GM19372 (cell line): ENCODE results near the gene SGIP1.

Experiments used
- ATAC-seq: cut with Tn5 transposase; IDR thresholded peaks from one replicate; pipeline ENCODE4 v1.9.1; 2021; ENCODE audit warnings: mild to moderate bottlenecking, low read depth, moderate library complexity; ENCODE audit not compliant: unreplicated experiment

The SGIP1 gene

DNA sequence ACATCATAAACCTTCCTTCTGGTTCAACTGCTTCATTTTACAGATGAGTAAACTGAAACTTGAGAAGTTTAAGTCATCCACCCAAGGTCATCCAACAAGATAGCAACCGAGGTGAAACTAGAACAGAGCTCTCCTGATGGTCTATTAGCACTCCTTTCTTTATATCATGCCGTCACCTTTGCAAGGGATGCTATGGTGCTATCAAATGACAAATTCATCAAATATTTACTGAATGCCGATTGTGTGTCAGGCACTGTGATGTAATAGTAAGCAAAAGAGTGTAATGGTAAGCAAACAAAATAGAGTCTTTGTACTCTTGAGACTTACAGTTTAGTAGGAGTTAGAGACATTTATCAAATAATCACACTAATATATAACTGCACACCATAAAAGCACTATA, 14.0 kb upstream of the SGIP1 start:
- ATAC-seq = no peak

GRCh38 chr1:66520655-66521054, 13.3 kb upstream of the SGIP1 start:
- no peak for ATAC-seq

GRCh38 chr1:66521721-66522365, 12.1 kb upstream of the SGIP1 start:
- ATAC-seq = no peak

GRCh38 chr1:66523562-66523961, 10.4 kb upstream of the SGIP1 start:
- ATAC-seq = no peak

GRCh38 chr1:66525086-66525485, 8.9 kb upstream of the SGIP1 start:
- ATAC-seq = no peak

DNA sequence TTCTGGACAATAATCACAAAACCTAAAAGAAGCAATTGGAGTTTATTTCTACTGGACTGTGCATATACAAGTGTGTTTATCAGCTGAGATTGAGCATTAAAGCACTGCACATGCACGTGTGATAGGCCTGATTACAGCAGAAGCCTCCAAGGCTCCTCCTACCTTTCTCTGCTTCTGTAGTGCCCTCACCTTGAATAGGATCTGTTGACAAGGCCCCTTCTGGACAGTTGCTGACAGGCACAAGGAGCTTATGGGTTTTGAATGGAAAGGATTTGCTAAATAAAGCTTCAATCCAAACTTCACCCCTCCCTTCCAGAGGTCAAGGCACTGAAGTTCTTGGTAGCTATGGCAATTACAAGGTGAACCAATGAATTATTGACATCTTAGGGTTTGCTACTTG, 7.9 kb upstream of the SGIP1 start:
- ATAC-seq = no peak

DNA sequence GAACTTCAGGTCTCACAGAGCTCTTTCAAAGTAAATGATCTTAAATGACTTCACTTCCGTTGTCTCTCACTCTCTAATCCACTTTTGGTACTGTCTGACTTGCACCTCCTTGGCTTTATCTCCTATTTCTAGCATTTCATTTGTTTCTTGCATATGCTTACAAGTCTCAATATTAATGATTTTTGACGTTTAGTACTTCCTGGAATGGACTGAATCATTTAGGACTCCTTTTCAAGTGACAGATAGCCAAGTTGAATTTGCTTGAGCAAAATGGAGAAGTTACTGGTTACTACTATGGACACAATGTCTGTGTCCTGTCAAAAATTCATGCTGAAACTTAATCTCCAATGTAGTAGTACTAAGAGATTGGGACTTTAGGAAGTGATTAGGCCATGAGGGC, 7.0 kb upstream of the SGIP1 start:
- no peak for ATAC-seq

DNA sequence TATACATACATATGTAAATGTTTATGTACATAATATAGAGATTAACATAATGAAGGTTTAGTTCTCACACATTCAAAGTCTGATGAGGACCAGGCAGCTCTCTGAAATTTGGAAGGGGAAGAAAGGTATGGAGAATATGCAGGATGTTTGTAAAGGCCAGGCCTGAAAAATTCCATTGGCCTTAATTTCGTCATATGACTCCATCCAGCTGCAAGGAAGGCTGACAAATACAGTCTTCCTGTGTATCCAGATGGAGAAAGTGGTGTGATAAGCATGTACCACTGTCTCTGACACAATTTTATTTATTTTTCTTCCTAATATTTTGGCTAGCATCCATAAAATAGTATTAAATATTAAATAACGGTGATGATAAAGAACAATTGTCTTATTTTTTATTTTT, 6.3 kb upstream of the SGIP1 start:
- no peak for ATAC-seq

GRCh38 chr1:66528580-66528979, 5.4 kb upstream of the SGIP1 start:
- ATAC-seq = no peak

- no peak for ATAC-seq
Observed at GRCh38 chr1:66532214-66532613, 1.7 kb upstream of the SGIP1 start.

DNA sequence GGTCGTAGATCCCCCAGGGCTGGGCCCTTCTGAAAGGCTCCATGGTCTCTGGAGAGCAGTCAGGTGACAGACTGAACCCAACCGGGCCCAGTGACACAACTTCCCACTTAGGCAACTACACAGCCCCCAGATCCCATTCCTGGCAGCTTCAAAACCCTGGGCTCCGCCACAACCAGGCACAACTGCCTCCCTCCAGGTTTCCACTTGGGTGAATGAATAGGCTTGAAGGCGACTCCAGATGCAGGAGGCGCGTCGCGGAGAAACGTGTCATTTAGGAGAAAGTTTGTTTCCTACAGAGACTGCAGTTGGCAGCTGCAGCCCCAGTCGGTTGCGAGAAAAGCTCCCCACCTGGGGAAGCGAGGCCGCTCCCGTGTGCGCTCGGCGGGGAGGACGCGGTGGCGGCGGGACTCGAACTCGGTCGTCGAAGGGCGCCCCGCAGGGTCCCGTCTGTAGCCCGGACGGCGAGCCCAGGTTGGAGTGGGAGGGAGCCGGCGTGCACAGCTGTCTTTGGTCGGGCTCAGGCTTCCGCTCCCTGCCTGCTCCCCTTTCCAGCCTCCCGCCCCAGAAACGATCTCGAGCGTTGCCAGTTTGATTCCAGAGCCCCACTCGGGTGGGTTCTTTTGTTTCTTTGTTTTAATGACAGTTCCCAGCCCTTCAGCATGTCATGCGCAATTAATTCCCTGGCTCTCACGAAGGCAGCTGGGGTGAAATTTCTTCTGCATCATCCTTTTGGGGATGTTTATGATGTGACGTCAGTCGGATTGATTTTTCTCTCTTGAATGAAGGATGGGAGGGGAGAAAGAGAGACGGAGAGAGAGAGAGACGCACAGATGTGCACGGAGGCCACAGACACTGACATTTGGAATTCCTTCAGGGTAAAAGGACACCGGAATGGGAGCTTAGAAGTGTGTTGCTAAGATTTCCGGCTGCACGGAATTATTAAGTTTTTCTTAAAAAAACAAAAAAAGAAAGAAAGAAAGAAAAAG, 862 bp upstream of the SGIP1 start:
- no peak for ATAC-seq

DNA sequence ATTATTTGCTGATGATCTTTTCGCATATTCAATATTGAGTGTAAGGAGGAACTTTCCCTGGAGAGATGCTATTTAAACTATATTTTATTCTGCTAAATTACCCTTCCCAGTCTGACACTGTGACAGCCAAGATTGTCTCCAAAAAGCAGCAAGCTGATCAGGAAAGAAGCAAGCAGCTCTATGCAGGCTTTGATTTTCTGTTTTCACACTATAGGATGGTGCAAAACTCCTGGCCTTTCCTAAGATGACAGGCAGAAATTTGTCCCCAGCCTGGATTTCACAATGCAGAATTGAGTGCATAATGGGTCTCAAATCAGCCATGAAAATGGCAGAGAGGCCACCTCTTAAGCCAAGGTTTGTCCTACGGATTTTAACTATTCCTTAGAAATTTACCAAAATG, 1.1 kb downstream of the SGIP1 start:
- no peak for ATAC-seq

DNA sequence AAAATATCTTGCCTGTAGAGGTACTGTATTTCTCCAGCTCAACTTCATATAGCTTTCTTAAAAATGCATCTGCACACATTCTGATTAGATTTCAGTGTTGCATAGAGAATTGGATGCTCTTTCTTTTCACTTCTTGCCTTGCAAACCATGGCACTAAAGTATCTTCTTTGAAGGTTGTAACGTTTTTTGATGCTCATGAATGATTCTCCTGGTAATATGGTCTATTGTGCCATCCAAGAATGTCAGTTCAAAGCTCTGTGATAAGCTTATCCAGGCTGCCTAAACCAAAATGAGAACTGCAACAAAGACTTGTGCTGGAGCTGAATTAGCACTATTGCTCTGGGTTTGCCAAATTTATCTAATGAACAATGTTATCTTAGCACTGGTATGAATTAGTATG, 1.9 kb downstream of the SGIP1 start:
- ATAC-seq = no peak

- ATAC-seq = no peak
Observed at GRCh38 chr1:66537718-66538117, 3.8 kb downstream of the SGIP1 start.

DNA sequence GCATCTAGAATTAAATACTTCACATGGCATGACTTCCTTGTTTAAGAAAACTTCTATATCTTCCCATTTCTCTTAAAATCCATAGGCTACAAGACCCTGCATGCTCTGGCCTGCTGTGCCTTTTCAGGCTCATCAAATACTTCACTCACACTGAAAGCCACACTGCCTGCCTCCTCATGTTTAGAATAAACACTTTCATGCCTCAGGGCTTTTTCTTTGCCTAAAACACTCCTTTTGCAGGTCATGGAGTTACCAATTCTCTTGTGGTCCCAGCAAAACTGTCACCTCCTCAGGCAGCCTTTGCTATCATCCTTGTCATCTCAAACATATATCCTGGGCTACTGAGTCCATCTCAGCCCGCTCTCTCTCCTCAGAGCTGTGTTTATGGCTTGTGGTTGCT, 5.5 kb downstream of the SGIP1 start:
- no peak for ATAC-seq

GRCh38 chr1:66540434-66541032, 6.6 kb downstream of the SGIP1 start:
- ATAC-seq = no peak

GRCh38 chr1:66542314-66542713, 8.4 kb downstream of the SGIP1 start:
- ATAC-seq = no peak

- ATAC-seq = no peak
Observed at GRCh38 chr1:66542811-66543767, 9.1 kb downstream of the SGIP1 start.

DNA sequence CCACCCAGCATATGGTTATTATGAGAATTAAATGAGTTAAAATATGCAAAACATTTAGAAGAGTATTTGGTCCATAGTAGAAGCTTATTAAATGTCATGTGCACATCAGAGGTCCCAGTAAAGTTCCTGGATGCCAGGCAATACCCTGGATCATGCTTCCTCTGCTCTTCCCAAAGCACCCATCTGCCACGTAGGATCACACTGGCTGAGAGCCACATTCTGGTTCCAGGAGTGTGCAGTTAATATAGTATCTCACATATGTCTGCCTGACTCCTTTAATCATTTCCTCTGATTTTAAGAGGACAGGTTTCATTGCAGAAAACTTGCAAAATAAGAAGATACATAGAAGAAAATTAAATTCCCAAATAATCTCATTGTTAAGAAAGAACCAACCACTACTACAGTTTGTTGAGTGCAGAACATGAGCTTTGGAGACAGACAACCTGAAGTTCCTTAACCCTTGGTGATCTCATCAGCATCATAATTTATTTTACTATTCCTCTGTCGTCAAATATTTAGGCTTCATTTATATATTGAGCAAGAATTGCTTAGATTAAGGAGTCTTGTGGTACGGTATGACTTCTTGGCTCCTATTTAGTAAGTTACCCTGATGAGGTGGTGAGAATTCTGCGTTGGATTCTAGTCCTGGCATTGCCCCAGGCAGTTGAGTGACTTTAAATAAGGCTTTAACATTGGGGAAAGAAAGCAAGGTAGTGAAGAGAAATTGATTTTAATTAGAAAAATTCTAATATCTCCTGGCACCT, 12.3 kb downstream of the SGIP1 start:
- no peak for ATAC-seq

DNA sequence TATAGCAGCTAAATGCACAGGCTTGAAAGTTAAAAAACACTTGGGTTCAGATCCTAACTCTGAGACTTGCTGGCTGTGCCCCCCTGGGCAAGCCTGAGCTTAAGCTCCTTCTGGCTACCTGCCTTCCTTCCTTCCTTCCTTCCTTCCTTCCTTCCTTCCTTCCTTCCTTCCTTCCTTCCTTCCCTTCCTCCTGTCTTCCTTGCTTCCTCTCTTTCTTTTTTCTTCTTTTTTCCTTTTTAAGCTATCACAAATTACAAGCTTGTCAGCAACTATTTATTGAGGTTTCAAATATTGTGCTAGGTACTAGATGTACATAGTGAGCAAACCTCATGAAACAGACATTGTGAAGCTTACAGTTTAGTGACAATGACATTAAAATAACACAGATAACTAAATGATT, 15.1 kb downstream of the SGIP1 start:
- no peak for ATAC-seq
